Kidney epithelial cell (primary cell): Measurements from ENCODE around the gene SLC6A5. TPM values are rescaled to one million over a fixed set of nuclear protein-coding genes. Genes with fewer than 3 reads are reported as not detected.

ENCODE experiments used
- DNase-seq: peaks from one replicate; pipeline ENCODE4 v3.0.0-alpha.2; 2010; ENCODE audit warnings: low read depth
- H3K27me3 ChIP-seq: 2 replicates; pipeline ENCODE4 v1.6.0; 2011; ENCODE audit warnings: low read length; ENCODE audit not compliant: control insufficient read depth, insufficient read depth
- H3K36me3 ChIP-seq: 2 replicates; pipeline ENCODE4 v1.5.1; 2011; ENCODE audit warnings: low read length; ENCODE audit not compliant: control insufficient read depth, insufficient read depth
- H3K4me3 ChIP-seq: 2 replicates; pipeline ENCODE4 v1.5.1; 2011; ENCODE audit warnings: low read depth, mild to moderate bottlenecking, control low read depth, low read length
- CTCF ChIP-seq: IDR thresholded peaks from 2 replicates; pipeline ENCODE4 v1.5.1; 2011; ENCODE audit warnings: mild to moderate bottlenecking, moderate library complexity, low read length, control low read depth, inconsistent platforms; ENCODE audit not compliant: insufficient read depth, poor library complexity, severe bottlenecking
- total RNA-seq: library from RNA; depleted of rRNA; stranded (reverse); fragments of >200 nt; gene quantifications from 2 replicates; pipeline ENCODE4 v1.2.3, GENCODE V29; 2015

Gene SLC6A5
- total RNA-seq, 1 donor from 2014 or later: not detected

GRCh38 chr11:20611445-20611844, 12.0 kb downstream of the SLC6A5 start:
- peaks cover 8% of the 10 kb centered on the region for H3K27me3 ChIP-seq
- no peaks in the 10 kb centered on the region for H3K36me3 ChIP-seq
- no peak for DNase-seq
- no peak for TF ChIP-seq CTCF
- no peak overlapping the region for H3K4me3 ChIP-seq

GRCh38 chr11:20611892-20612291, 12.5 kb downstream of the SLC6A5 start:
- TF ChIP-seq CTCF: no peak
- Histone ChIP-seq H3K4me3 (no peak overlapping the region), H3K36me3 (no peaks in the 10 kb centered on the region), H3K27me3 (peaks cover 4% of the 10 kb centered on the region)
- DNase-seq: no peak

- no peak for TF ChIP-seq CTCF
- H3K36me3 ChIP-seq: no peaks in the 10 kb centered on the region
- no peak overlapping the region for H3K4me3 ChIP-seq
- DNase-seq: no peak
- peaks cover 2% of the 10 kb centered on the region for H3K27me3 ChIP-seq
Measured at GRCh38 chr11:20612416-20612815, 13.0 kb downstream of the SLC6A5 start.

- H3K4me3 ChIP-seq: no peak overlapping the region
Measured at GRCh38 chr11:20616920-20617319, 17.5 kb downstream of the SLC6A5 start.

DNA sequence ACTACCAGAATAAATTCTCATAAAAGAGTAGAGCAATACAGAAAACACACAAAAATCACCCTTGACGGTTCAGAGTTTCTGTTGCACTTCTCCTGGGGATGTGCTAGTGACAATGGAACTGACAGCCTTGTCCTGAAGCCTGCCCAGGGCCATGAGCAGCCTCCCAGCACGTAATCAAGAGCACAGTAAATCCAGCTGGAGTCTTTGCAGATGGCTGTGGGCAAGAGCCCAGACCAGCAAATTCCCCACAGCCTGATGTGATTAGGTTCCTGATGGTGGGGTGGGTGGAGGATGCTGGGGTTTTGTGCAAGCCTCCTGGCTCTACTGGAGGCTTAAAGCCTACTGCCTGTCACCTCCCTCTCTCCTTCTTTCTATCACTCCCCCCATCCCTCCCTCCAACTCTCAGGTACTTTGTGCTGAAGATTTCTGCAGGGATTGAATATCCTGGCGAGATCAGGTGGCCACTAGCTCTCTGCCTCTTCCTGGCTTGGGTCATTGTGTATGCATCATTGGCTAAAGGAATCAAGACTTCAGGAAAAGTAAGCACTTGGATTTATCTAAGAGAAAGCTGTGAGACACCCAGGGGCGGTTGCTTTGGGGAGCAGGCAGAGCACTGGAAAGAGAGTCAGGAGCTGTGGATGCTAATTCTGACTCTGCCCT, 18.1 kb downstream of the SLC6A5 start:
- Histone ChIP-seq H3K27me3 (peaks cover 2% of the 10 kb centered on the region), H3K36me3 (no peaks in the 10 kb centered on the region), H3K4me3 (no peak overlapping the region)
- DNase-seq: no peak
- TF ChIP-seq CTCF: no peak

More at GRCh38 chr11:20616920-20617319, 17.5 kb downstream of the SLC6A5 start:
- Histone ChIP-seq H3K27me3 (peaks cover 2% of the 10 kb centered on the region), H3K36me3 (no peaks in the 10 kb centered on the region)
- DNase-seq: no peak
- TF ChIP-seq CTCF: no peak

DNA sequence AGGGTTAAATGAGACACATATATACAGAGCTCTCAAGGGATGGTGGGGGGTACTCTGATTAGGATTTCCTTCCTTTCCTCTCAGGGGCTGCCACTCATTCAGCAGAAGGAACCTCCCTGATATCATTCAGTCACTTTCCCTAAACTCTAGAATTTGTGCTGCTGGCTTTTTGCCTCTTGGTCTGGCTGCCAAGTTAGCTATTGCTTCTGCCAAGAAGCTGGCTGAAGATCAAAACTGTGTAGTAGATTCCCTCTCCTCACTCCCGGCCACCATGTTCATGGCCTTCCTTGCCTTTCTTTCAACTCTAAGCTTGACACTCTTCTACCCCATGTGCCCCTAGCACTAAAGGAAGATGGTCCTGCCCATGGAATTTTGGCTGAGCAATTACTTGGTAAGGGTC, 18.7 kb downstream of the SLC6A5 start:
- Histone ChIP-seq H3K27me3 (peaks cover 2% of the 10 kb centered on the region), H3K36me3 (no peaks in the 10 kb centered on the region), H3K4me3 (no peak overlapping the region)
- no peak for DNase-seq
- no peak for TF ChIP-seq CTCF
